ENCODE measurements around the gene VSIG8.

DNA sequence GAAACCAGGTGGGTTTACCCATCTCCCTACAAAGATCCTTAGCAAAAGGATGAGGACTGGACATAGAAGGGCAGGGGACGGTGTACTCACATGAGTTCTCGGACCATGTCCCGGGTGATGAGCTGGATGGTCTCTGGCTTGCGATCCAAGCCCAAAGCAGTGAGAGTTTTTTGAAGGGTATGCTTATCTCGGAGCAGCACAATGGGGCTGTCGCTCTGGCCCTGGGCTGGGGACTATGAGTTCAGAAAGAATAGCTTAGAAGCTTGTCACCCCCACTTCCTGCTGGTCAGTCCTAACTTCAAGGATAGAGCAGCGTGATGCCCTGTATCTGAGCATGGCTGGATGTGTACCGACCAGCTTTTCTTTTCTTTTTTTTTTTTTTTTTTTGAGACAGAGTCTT is 27.9 kb upstream of the VSIG8 start:
- TF ChIP-seq, protein P1, sequence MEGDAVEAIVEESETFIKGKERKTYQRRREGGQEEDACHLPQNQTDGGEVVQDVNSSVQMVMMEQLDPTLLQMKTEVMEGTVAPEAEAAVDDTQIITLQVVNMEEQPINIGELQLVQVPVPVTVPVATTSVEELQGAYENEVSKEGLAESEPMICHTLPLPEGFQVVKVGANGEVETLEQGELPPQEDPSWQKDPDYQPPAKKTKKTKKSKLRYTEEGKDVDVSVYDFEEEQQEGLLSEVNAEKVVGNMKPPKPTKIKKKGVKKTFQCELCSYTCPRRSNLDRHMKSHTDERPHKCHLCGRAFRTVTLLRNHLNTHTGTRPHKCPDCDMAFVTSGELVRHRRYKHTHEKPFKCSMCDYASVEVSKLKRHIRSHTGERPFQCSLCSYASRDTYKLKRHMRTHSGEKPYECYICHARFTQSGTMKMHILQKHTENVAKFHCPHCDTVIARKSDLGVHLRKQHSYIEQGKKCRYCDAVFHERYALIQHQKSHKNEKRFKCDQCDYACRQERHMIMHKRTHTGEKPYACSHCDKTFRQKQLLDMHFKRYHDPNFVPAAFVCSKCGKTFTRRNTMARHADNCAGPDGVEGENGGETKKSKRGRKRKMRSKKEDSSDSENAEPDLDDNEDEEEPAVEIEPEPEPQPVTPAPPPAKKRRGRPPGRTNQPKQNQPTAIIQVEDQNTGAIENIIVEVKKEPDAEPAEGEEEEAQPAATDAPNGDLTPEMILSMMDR (IDR thresholded peaks at IDR 0.05): no peak
- TF ChIP-seq POLR2AphosphoS5 (IDR thresholded peaks at IDR 0.05) (no peak), EP300 (IDR thresholded peaks at IDR 0.05) (no peak), POLR2A (IDR thresholded peaks at IDR 0.05) (no peak)
